ENCODE results near the gene CYTH1. TPM values are rescaled to one million over a fixed set of nuclear protein-coding genes. Genes with fewer than 3 reads are reported as not detected.
A peak's percentile ranks its signal among the peaks of the same experiment; 100 is the strongest.

Gene CYTH1
- polyA plus RNA-seq, 1 of the 3 experiments (the other 2 are of a cell fraction) = 23.8 TPM

DNA sequence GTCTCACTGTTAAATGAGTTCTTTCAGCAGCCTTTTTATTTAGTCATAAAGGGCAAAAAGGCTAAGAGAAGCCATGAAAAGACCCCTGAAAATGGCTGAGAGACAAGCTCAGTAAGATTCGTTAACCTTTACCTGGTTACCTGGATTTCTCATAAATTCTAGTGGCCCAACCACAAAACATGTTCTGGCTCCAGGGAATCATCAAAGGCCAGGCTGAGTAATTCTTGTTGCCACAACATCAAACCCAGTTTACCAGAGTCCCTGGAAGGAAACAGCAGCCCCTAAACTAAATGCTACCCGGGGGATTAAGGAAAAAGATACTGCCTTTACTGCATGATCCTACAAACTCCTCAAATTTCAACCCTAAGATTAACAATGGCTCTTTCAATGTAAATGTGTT is 15.8 kb downstream of the CYTH1 start:
- Histone ChIP-seq H3K79me2 (ENCODE audit: insufficient read depth) (peaks cover 91% of the 10 kb centered on the region), H3K4me3 (ENCODE audit: low read depth in 2 of 2, low read length in 1 of 2) (no peak overlapping the region), H2AFZ (ENCODE audit: low read depth) (no peak overlapping the region), H3K9ac (no peak overlapping the region), H3K27me3 (ENCODE audit: insufficient read depth) (no peaks in the 10 kb centered on the region), H3K36me3 (replicated peaks in 1 of 2; ENCODE audit: control insufficient read depth in 1 of 2, insufficient read depth in 2 of 2, low read length in 1 of 2) (no peaks in the 10 kb centered on the region), H3K4me1 (ENCODE audit: control insufficient read depth in 1 of 2, insufficient read depth in 2 of 2, low read depth in 1 of 2, low read length in 1 of 2) (peaks cover 0 to 20% of the 10 kb centered on the region in 2 experiments; a peak in 1 of 4 replicates), H3F3A (replicated peaks; ENCODE audit: insufficient read depth) (peaks cover 13% of the 10 kb centered on the region), H3K9me3 (no peaks in the 10 kb centered on the region), H3K4me2 (no peak overlapping the region), H3K27ac (ENCODE audit: low read depth in 2 of 2, low read length in 1 of 2) (no peak overlapping the region), H3K9me2 (no peaks in the 10 kb centered on the region), H4K20me1 (ENCODE audit: insufficient read depth) (peaks cover 36% of the 10 kb centered on the region)
- 88% methylated on average over 2 of the region's 2 CpGs for WGBS (ENCODE audit: low lambda C conversion rate)
- TF ChIP-seq YY1 (IDR thresholded peaks at IDR 0.05; ENCODE audit: low read depth) (no peak), TCF12 (IDR thresholded peaks at IDR 0.05) (0 out of 2 replicates have a peak, but pooled peaks have one; percentile 8), FOXJ3 (CRISPR knock-in tag; IDR thresholded peaks at IDR 0.05) (no peak), POLR2AphosphoS5 (IDR thresholded peaks at IDR 0.05; ENCODE audit: low read depth, low read length) (no peak)
- DNase-seq = no peak
- POLR2A ChIA-PET = no interaction called here
- CTCF ChIA-PET = interaction anchor here (1.1 to 1.8 kb wide), 3 partner anchors 9 kb away, joined by 3 to 7 read pairs (median 4); no protein-coding TSS in a partner anchor

DNA sequence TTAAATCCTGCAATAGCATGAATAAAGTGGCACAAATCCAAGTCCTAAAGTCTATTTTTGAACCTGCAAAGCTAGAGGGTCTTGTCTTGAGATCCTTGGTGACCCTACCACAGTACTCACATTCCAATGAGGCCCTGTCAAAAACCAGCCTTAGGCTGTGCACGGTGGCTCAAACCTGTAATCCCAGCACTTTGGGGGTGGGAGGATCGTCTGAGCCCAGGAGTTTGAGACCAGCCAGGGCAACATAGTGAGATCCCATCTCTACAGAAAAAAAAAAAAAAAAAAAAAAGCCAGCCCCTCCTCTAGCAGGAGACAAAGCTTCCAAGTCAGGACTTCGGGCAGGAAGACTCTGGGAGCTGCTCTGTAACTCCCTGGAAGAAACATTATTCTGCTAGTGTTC is 16.3 kb downstream of the CYTH1 start:
- CTCF ChIA-PET = interaction anchor here (1.1 to 1.6 kb wide), 2 partner anchors 9 to 32 kb away, joined by 3 to 7 read pairs; no protein-coding TSS in a partner anchor
- POLR2A ChIA-PET = no interaction called here
- TF ChIP-seq FOXM1 (IDR thresholded peaks at IDR 0.05; ENCODE audit: low read depth) (no peak), SMC3 (IDR thresholded peaks at IDR 0.05; ENCODE audit: low read depth, low read length) (no peak), SIN3A (IDR thresholded peaks at IDR 0.05; ENCODE audit: borderline replicate concordance, low read depth, low read length) (no peak), CHD2 (IDR thresholded peaks at IDR 0.05; ENCODE audit: low read length, partially characterized antibody) (no peak), MEF2A (IDR thresholded peaks at IDR 0.05; ENCODE audit: borderline replicate concordance, low read depth) (no peak), FOXJ3 (CRISPR knock-in tag; IDR thresholded peaks at IDR 0.05) (no peak), EP300 (IDR thresholded peaks at IDR 0.05; ENCODE audit: borderline replicate concordance in 1 of 2, low read depth in 1 of 2, low read length in 1 of 2) (no peak), MXI1 (IDR thresholded peaks at IDR 0.05; ENCODE audit: low read depth, low read length) (no peak), NFIC (IDR thresholded peaks at IDR 0.05; ENCODE audit: borderline replicate concordance) (no peak), TEAD4 (IDR thresholded peaks at IDR 0.05; ENCODE audit: borderline replicate concordance, insufficient read depth) (no peak), YY1 (IDR thresholded peaks at IDR 0.05; ENCODE audit: low read depth) (no peak), RAD21 (IDR thresholded peaks at IDR 0.05; ENCODE audit: low read length) (no peak), EZH2phosphoT487 (IDR thresholded peaks at IDR 0.05; ENCODE audit: borderline replicate concordance, low read depth) (no peak), JUND (IDR thresholded peaks at IDR 0.05) (no peak), RXRA (IDR thresholded peaks at IDR 0.05; ENCODE audit: borderline replicate concordance, low read depth) (no peak)
- TF ChIP-seq, protein P1, sequence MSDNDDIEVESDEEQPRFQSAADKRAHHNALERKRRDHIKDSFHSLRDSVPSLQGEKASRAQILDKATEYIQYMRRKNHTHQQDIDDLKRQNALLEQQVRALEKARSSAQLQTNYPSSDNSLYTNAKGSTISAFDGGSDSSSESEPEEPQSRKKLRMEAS (IDR thresholded peaks at IDR 0.05; ENCODE audit: low read depth) = no peak
- TF ChIP-seq, protein P2, sequence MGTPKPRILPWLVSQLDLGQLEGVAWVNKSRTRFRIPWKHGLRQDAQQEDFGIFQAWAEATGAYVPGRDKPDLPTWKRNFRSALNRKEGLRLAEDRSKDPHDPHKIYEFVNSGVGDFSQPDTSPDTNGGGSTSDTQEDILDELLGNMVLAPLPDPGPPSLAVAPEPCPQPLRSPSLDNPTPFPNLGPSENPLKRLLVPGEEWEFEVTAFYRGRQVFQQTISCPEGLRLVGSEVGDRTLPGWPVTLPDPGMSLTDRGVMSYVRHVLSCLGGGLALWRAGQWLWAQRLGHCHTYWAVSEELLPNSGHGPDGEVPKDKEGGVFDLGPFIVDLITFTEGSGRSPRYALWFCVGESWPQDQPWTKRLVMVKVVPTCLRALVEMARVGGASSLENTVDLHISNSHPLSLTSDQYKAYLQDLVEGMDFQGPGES (IDR thresholded peaks at IDR 0.05; ENCODE audit: low read depth, low read length) = no peak
- TF ChIP-seq, protein P3, sequence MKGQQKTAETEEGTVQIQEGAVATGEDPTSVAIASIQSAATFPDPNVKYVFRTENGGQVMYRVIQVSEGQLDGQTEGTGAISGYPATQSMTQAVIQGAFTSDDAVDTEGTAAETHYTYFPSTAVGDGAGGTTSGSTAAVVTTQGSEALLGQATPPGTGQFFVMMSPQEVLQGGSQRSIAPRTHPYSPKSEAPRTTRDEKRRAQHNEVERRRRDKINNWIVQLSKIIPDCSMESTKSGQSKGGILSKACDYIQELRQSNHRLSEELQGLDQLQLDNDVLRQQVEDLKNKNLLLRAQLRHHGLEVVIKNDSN (IDR thresholded peaks at IDR 0.05; ENCODE audit: borderline replicate concordance, low read depth) = no peak

More for the DNA sequence above, 16.3 kb downstream of the CYTH1 start:
- no peaks in the 10 kb centered on the region for H3K9me3 ChIP-seq
- no peaks in the 10 kb centered on the region for H3K36me3 ChIP-seq (replicated peaks in 1 of 2; ENCODE audit: control insufficient read depth in 1 of 2, insufficient read depth in 2 of 2, low read length in 1 of 2)
- peaks cover 91% of the 10 kb centered on the region for H3K79me2 ChIP-seq (ENCODE audit: insufficient read depth)
- H3K27ac ChIP-seq (ENCODE audit: low read depth in 2 of 2, low read length in 1 of 2) = no peak overlapping the region
- H3F3A ChIP-seq (replicated peaks; ENCODE audit: insufficient read depth) = peaks cover 13% of the 10 kb centered on the region
- no peak overlapping the region for H3K9ac ChIP-seq
- no peak overlapping the region for H2AFZ ChIP-seq (ENCODE audit: low read depth)
- no peak overlapping the region for H3K4me3 ChIP-seq (ENCODE audit: low read depth in 2 of 2, low read length in 1 of 2)
- DNase-seq = no peak
- peaks cover 36% of the 10 kb centered on the region for H4K20me1 ChIP-seq (ENCODE audit: insufficient read depth)
- 97% methylated on average over 3 of the region's 3 CpGs for WGBS (ENCODE audit: low lambda C conversion rate)
- H3K4me1 ChIP-seq (ENCODE audit: control insufficient read depth in 1 of 2, insufficient read depth in 2 of 2, low read depth in 1 of 2, low read length in 1 of 2) = peaks cover 0 to 20% of the 10 kb centered on the region in 2 experiments; a peak in 1 of 4 replicates
- no peak overlapping the region for H3K4me2 ChIP-seq
- no peaks in the 10 kb centered on the region for H3K27me3 ChIP-seq (ENCODE audit: insufficient read depth)
- H3K9me2 ChIP-seq = no peaks in the 10 kb centered on the region
